OCI-LY3 (cell line): ENCODE measurements around the gene RPP14.

Experiments
- EZH2phosphoT487 ChIP-seq: fragments of 200-600 bp; shearing (Covaris generic); IDR thresholded peaks from 2 replicates; pipeline ENCODE4 v1.6.1; 2018; ENCODE audit warnings: antibody characterized with exemption, mixed run types, low read depth
- TF ChIP-seq, protein P1 (sequence below): fragments of 200-600, 300-600 bp; sonication (generic); IDR thresholded peaks from 2 replicates; pipeline ENCODE4 v1.5.1; 2014; ENCODE audit warnings: antibody characterized with exemption, low read length, low read depth

GRCh38 chr3:58358808-58359207, 52.8 kb downstream of the RPP14 start:
- TF ChIP-seq, protein P1, sequence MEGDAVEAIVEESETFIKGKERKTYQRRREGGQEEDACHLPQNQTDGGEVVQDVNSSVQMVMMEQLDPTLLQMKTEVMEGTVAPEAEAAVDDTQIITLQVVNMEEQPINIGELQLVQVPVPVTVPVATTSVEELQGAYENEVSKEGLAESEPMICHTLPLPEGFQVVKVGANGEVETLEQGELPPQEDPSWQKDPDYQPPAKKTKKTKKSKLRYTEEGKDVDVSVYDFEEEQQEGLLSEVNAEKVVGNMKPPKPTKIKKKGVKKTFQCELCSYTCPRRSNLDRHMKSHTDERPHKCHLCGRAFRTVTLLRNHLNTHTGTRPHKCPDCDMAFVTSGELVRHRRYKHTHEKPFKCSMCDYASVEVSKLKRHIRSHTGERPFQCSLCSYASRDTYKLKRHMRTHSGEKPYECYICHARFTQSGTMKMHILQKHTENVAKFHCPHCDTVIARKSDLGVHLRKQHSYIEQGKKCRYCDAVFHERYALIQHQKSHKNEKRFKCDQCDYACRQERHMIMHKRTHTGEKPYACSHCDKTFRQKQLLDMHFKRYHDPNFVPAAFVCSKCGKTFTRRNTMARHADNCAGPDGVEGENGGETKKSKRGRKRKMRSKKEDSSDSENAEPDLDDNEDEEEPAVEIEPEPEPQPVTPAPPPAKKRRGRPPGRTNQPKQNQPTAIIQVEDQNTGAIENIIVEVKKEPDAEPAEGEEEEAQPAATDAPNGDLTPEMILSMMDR: no peak
- TF ChIP-seq EZH2phosphoT487: no peak
